GM04503 (cell line): ENCODE data around the gene ATP11A.
A peak's percentile ranks its signal among the peaks of the same experiment; 100 is the strongest.

Source experiments
- DNase-seq: peaks from one replicate; pipeline ENCODE4 v3.0.0-alpha.2; 2012; ENCODE audit warnings: low read depth

ATP11A gene

GRCh38 chr13:112689303-112690245, at the start of gene ATP11A:
TSS of gene ATP11A (plus strand) at chr13:112690038. CDS start at chr13:112690417, 379 bp downstream.
- DNase-seq: peak; percentile 50

- DNase-seq: no peak
Measured at GRCh38 chr13:112641456-112642089, 48.3 kb upstream of the ATP11A start.

GRCh38 chr13:112642090-112642460, 47.8 kb upstream of the ATP11A start:
- no peak for DNase-seq

GRCh38 chr13:112643759-112644459, 45.9 kb upstream of the ATP11A start:
- DNase-seq: no peak

GRCh38 chr13:112645327-112645914, 44.4 kb upstream of the ATP11A start:
- DNase-seq: no peak

GRCh38 chr13:112647256-112647655, 42.6 kb upstream of the ATP11A start:
- DNase-seq: no peak

- DNase-seq: no peak
Measured at GRCh38 chr13:112648101-112648500, 41.7 kb upstream of the ATP11A start.

- no peak for DNase-seq
Measured at GRCh38 chr13:112648966-112649690, 40.7 kb upstream of the ATP11A start.

- DNase-seq: no peak
Measured at GRCh38 chr13:112651311-112651710, 38.5 kb upstream of the ATP11A start.

- DNase-seq: no peak
Measured at GRCh38 chr13:112651750-112652511, 37.9 kb upstream of the ATP11A start.

- DNase-seq: no peak
Measured at GRCh38 chr13:112652512-112653070, 37.2 kb upstream of the ATP11A start.

- DNase-seq: no peak
Measured at GRCh38 chr13:112653071-112653470, 36.8 kb upstream of the ATP11A start.

- DNase-seq: no peak
Measured at GRCh38 chr13:112655913-112656312, 33.9 kb upstream of the ATP11A start.

GRCh38 chr13:112657850-112658445, 31.9 kb upstream of the ATP11A start:
- DNase-seq: no peak

- DNase-seq: no peak
Measured at GRCh38 chr13:112658808-112659207, 31.0 kb upstream of the ATP11A start.

- DNase-seq: no peak
Measured at GRCh38 chr13:112661291-112661690, 28.5 kb upstream of the ATP11A start.

GRCh38 chr13:112664501-112665203, 25.2 kb upstream of the ATP11A start:
- no peak for DNase-seq

GRCh38 chr13:112668924-112669323, 20.9 kb upstream of the ATP11A start:
- no peak for DNase-seq

GRCh38 chr13:112669881-112670499, 19.8 kb upstream of the ATP11A start:
- no peak for DNase-seq
